ENCODE measurements around the gene CCDC82.

Gene CCDC82

GRCh38 chr11:96328395-96329010, 61.2 kb downstream of the CCDC82 start:
- no peak for DNase-seq

DNA sequence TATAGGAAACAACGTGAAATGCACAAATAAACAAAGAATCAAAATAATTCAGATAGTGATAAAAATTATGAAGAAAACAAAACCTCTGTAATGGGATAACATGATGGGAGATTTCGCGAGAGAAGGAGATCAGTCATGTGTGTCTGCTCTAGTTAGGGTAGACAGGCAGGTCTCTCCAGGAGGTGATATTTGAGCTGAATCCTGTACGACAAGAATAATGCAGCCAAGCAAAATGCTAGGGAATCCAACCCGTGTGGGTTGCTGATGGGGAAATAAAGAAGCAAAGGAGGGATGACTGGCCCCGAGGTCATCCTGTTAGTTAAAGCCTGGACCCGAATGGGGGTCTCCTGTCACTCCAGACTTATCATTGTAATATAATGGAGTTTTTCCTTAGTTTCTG, 62.8 kb downstream of the CCDC82 start:
- DNase-seq: no peak

GRCh38 chr11:96324912-96325311, 64.8 kb downstream of the CCDC82 start:
- DNase-seq: no peak

DNA sequence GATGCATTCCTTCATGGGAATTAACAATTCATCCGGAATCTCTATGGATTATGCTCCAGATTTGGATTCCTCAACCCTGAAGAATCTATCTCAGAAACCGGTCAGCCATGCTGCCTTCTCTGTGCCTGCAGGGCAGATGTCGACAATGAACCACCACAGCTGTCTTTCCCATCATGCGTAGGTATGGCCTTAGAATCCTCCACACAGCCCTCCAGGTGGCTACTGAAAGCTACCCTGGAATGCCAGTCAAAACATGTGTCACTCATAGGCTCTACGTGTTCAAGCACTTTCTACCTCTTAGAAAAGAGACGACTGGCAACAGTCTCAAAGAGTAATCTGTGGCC, 66.1 kb downstream of the CCDC82 start:
- no peak for DNase-seq

DNA sequence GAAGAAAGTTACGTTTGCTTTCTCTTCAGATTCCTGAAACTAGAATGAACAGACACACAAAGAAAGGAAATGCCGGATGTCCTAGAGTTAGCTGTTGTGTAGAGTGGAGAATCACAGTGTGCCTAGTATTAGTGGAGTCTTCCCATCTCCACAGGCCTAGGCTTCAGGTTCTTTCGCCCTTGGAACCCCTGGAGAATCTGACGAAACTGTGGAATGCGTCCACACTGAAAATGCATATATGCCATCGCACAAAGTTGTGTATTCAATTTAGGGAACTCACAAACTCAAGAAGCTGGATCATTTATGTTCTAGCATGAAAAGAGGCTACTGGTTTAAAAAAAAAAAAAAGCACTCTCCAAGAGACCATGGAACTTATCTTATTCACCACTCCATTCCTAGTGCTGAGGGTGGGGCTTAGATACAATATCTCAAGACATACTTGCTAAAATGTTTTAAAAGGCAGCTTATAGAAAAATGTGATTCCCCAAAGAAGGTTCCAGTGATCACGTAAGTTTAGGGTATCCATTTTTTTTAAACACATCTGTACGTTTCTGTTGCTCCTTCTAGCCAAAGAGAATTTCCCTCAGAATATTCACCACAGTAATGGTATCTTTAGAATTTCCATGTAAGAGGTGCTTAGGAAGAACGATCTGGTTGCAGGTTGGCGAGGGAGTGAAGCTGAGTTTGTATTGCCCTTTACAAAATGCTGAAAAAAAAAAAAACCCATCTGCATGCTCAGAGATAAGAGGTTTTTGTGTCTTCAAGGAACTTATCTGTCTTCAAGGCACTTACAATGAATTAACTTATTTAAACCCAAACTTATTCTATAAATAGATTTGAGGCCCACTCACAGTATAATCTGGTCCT, 66.7 kb downstream of the CCDC82 start:
- DNase-seq: no peak

GRCh38 chr11:96321091-96321490, 68.6 kb downstream of the CCDC82 start:
- no peak for DNase-seq

DNA sequence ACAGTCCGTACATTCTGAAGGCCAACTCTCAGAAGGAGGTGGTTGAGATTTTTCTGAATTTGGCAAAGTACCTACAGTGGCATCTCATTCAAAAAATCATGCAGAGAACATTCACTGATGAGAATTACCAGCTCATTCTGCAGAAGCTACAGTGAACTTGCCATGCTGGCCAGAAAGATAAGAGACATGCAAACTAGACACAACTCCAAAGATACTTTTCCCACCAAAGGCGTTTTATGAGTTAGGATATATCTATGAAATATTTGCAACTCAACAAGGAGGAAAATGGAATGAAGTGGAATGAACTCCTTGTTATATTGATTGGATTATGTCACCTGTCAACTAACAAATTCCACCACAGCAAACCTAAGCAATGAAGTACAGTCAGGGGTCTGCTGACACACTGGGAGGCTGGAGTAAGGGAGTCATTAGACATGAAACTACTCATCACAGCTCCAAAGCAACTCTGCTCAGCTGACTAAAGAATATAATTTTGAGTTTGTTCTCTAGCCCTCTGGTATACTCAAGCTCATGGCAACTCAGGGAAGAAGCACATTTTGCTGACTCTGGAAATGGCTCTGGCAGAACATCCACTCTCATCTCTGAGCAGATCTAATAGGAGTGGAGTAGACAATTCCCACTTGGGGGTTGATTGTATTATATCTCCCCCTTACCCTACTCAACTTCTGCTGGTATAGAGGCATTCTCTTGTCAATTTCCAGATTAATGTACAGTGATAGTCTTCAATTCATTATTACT, 69.6 kb downstream of the CCDC82 start:
- DNase-seq: no peak

DNA sequence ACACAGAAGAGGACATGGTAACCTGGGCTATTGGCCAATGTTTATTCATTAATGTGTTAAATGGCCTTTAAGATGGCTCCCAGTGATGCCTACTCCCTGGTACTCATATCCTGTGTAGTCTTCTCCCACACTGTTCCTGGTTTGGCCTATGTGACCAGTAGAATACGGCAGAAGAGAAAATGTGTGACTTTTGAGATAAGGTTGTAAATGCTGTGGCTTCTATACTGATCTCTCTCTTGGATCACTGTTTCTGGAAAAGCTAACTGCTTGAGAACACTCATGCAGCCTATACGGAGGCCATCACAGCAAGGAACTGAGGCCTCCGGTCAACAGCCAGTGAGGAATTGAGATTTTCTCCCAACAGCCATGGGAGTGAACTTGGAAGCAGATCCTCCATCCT, 70.9 kb downstream of the CCDC82 start:
- no peak for DNase-seq

GRCh38 chr11:96318399-96318798, 71.3 kb downstream of the CCDC82 start:
- no peak for DNase-seq

DNA sequence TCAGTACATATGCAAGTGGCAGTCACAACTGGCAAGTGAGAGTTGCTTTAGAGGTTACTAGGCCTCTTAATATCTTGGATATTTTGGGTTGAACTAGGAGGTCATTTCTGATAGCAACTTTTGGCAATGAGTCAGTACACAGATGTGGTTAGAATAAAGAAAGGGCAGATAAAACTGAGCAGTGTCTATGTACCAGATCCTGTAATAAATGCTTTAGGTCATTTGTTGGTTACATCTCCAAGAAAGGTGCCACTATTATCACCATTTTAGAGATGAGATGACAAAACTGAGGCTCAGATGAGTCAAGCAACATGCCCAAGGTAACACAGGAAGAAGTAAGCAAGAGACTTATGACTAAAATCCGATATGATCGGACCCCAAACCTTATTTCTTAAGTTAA, 71.7 kb downstream of the CCDC82 start:
- no peak for DNase-seq

- DNase-seq: no peak
Observed at GRCh38 chr11:96317571-96317970, 72.1 kb downstream of the CCDC82 start.

GRCh38 chr11:96316869-96317268, 72.8 kb downstream of the CCDC82 start:
- DNase-seq: no peak

- no peak for DNase-seq
Observed at GRCh38 chr11:96315476-96315875, 74.2 kb downstream of the CCDC82 start.

- DNase-seq: no peak
Observed at GRCh38 chr11:96314326-96315020, 75.2 kb downstream of the CCDC82 start.

DNA sequence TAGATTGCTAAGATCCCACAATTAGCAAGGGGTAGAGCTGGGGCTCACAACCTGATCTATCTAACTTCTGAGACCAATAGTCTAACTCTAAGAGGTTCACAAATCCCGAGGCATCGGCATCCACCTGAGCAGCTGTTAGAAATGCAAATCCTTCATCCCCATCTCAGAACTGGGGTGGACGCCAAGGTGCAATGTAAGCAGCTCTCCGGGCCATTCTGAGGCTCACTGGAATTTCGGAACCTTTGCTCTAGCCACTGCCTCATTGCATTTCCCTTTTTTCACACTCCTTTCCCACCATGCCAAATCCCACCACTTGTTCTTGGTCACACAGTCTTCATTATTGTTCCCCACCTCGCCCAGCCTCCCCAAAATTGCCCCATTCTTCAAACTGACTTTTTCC, 76.5 kb downstream of the CCDC82 start:
- peak; percentile 33 to 37 for DNase-seq

- DNase-seq: no peak
Observed at GRCh38 chr11:96311120-96311568, 78.6 kb downstream of the CCDC82 start.

GRCh38 chr11:96310236-96310635, 79.5 kb downstream of the CCDC82 start:
- no peak for DNase-seq

DNA sequence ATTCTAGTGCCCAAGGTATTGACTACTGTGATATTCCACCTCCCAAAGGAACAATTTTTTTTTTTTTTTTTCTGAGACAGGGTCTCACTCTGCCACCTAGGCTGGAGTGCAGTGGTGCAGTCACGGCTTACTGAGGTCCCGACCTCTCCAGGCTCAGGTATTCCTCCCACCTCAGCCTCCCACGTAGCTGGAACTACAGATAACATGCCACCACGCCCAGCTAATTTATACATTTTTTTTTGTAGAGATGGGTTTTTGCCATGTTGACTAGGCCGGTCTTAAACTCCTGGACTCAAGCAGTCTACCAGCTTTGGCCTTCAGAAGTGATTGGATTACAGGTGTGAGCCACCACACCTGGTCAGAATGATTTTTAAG, 80.1 kb downstream of the CCDC82 start:
- no peak for DNase-seq

DNA sequence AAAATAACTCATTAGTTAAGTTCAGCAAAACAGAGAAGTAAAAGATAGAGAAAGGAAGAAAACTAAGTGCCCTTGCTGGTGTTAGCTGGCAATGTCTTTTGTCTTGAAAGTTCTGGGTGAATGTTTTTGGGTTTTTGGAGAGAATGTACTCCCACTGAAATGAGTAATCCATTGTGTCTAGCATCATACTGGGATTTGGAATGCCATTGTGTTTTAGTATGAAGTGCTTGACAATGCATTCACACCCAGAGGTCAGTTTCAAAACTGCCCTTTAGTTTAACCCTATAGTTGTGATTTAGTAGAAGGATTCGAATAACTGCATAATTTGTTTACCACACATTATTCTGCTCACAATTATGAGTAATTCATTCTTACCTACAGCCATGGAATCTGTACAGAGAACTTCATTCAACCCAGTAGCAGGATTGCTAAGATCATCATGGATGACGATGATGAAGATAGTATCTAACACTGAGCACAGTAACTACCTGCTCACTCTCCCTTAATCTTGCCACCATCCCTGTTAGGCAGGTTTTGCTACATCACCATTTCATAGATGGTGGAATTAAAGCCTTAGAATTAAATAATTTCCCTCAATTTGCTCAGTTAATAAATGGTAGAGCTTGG, 80.6 kb downstream of the CCDC82 start:
- no peak for DNase-seq

DNA sequence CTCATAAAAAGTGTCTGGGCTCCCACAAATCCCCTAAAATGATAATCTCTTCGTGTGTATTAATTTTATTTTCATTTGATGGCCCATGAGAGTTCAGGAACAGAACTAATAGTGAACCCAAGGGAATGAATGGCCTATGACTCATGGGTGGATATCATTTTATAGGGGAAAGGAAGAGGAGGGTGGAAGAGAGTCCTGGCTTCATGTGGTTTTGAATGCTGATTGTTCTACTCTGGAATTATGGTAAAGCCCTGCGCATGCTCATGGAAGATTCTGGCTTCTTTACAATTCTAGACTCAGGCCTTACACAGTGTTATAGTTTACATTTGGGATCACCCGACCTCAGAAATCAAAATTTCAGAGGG, 82.0 kb downstream of the CCDC82 start:
- DNase-seq: no peak

GRCh38 chr11:96306933-96307775, 82.6 kb downstream of the CCDC82 start:
- DNase-seq: peak; percentile 36 to 41

DNA sequence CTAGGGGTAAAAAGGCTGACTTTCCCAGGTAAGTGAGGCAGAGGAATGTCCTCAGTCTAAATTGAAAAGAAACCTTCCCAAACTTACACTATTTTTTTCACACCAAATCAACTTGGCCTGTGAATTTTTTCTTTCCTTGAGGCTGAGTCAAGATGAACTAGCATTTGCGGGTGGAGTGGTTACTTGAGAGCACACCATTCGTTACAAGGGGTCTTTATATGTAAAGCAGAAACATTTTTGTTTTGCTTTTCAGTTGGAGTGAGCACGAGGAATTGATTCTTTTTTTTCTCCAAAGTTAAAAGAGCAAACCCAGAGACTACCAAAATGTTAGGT, 83.1 kb downstream of the CCDC82 start:
- DNase-seq: no peak
